DMS79 (cell line): ENCODE measurements around the gene SNX25.
"Not testable (repeated sequence)": the region's sequence is repeated elsewhere in the genome, so short reads cannot be mapped to it uniquely, and the experiment has no call there.

Source experiments
- DNase-seq: peaks from one replicate; lab custom pipeline; 2025; lab: John Stamatoyannopoulos, UW

SNX25 gene

DNA sequence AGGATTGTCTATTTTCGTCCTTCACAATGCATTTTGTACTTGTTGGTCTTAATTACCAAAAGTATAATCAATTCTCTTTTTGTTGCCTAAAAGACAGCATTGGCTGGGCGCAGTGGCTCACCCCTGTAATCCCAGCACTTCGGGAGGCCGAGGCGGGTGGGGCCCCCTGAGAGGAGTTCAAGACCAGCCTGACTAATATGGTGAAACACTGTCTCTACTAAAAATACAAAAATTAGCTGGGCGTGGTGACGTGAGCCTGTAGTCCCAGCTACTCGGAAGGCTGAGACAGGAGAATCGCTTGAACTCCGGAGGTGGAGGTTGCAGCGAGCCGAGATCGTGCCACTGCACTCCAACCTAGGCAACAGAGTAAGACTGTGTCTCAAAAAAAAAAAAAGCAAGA is 4.3 kb upstream of the SNX25 start:
- not testable (repeated sequence) for DNase-seq

DNA sequence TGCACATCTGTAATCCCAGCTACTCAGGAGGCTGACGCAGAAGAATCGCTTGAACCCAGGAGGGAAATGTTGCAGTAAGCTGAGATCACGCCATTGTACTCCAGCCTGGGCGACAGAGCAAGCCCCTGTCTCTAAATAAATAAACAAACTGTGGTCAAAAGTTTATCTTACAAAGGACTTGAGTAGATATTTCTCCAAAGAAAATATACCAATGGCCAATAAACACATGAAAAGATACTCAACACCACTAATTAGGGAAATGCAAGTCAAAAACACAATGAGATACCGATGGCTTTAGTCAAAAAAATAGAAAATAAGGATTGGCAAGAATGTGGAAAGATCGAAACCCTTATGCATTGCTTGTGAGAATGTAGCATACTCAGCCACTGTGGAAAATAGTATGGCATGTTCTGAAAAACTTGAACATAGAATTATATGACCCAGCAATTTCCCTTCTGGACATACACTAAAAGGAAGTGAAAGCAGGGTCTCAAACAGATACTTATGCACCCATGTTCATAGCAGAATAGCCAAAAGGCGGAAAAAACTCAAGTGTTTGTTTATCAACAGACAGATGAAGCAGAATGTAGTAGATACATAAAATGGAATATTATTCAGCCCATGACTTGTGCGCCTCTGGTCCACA is 3.6 kb upstream of the SNX25 start:
- no peak for DNase-seq

DNA sequence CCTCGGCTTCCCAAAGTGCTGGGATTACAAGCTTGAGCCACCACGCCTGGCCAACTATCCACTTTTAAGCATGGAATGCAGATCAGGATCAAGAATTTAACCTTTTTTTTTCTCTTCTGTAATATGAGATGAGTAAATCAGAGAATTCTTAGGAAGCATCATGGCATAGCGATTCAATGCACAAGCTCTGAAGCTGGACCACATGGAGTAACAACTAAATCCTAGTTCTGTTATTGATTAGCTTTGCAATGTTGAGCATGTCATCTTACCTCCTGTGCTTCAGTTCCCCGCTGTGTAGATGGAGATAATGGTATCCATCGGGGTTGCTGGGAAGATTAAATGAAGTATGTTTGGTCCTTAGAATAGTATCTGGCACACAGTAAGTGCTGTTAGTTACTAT is 1.9 kb upstream of the SNX25 start:
- no peak for DNase-seq

DNA sequence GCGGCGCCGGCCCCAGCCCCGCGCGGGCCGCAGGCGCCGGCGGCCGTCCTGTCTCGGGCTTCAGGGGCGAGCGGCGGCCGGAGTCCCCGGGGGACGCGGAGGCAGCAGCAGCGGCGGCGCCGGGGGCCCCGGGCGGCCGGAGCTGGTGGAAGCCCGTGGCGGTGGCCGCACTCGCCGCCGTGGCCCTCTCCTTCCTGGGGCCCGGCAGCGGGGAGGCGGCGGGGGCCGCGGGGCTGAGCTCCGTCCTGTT is 379 bp downstream of the SNX25 start:
- not testable (repeated sequence) for DNase-seq

DNA sequence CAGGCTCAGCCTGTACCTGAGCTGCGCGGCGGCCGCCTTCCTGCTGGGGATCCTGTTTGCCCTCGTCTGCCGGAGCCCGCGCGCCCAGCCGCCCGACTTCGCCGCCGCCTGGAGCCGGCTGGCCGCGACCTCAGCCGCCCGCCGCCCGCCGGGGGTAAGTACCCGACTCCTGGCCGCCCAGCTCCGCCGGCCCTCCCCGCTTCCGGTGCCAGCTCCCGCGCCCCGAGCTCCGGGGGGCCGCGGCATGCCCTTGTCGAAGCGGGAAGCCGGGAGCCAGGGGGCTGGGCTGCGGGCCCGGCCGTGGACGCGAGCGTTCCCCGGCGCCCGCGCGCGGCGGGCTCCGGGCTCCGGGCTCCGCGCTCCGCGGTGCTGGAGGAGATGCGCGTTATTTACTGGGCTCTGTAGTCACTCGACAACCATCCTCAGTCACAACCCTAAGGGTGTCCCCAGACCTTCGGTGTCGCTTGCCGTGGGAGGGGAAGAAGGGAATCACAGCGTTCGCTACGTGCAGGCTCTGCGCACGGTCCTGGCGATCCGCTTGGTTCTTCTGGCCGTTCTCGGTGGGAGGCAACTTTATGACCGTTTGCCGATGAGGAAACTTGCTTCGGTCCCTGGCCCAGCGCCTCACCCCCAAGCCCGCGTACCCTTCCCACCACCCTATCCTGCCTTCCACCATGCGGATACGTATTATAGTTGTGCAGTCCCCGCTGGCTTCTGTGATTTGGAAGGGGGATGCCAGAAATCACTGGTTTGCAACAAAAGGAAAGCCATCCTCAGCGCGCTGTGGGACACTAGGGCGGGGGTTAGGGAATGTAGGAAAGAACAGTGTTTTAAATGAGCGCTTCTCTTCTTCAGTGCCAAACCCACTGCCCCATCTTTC is 944 bp downstream of the SNX25 start:
- DNase-seq, result no peak

DNA sequence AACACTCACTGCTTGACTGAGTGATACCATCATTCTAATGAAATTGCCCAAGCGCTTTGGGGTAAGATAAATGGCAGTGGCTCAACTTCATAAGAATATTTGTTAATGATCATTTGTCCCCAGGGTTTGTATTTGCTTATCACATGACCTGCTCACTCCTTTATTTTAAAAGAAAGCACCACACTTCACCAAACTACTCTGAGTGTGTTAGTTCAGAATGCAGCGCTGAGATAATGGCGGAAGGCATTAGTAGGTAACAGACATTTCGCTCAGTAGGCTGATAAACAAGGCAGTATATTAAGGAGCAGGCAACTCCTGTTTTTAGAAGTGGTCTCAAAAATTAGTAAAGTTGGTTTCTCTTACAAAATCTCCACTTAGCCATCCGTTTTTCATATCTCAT is 1.6 kb downstream of the SNX25 start:
- no peak for DNase-seq

DNA sequence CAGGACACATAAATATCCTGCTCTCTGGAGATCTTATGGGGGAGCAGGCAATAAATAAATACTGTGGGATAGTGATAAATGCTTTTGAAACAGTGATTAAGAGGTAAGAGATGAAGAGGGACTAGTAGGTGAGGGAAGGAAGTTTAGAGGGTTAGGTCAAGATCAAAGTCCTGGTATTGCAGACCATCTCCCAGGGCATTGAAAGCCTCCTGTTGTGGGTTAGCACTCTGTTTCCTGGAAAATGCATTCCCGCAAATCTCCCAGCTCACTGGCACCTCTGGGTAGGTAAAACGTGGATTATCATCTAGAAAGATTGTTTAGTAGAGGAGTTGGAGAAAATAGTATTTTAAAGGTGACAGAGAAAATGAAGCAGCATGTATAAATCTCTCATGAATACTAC is 2.2 kb downstream of the SNX25 start:
- no peak for DNase-seq

DNA sequence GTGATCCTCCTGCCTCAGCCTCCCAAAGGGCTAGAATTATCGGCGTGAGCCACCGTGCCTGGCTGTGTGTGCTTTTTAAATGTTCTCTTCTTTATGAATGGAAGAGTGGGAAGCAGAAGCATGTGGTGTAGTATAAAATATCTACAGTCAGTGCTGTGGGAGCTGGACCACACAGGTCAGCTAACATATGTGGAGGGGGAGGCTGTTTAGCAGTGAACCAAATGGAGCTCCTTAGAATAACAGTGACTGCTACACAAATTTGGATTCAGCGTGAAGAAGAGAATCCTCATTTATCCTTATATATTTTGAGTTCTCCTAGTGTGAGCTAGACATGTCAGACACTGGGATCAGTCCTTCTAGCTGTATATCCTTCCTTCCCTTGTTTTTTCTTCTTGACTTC is 3.2 kb downstream of the SNX25 start:
- no peak for DNase-seq

DNA sequence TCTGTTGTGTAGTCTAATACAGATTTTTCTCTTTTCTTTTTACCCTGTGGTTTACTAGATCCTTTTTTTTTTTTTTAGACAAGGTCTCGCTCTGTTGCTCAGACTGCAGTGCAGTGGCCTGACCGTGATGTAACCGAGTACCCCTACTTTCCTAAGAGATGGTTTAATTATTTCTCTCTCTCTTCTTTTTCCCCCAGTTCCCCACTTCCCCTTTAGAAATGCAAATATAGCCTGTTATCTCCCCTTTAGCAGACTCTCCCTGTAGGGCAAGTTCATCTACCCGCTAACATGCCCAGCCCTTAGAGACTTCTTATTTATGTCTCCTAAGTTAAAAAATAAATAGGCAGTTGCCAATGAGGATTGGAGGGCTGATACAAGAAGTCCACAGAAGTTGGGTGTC is 4.5 kb downstream of the SNX25 start:
- DNase-seq, result no peak

DNA sequence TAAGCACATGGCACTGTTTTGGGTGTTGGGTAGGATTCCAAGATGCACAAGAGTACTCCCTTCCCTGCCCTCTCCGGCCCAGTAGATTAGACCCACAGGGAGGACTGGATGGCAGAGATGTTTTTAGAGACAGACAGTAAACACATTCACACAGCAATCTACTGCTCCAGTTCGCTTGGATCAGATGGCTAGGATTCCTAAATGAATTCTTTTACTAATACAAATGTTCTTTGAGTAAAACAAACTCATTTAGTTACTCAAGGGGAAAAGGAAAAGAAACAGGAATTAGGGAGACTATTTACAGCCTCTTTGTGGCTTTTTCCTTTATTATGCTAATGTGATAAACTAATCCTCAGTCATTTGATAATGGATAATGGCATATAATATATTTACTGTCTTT is 5.9 kb downstream of the SNX25 start:
- no peak for DNase-seq

DNA sequence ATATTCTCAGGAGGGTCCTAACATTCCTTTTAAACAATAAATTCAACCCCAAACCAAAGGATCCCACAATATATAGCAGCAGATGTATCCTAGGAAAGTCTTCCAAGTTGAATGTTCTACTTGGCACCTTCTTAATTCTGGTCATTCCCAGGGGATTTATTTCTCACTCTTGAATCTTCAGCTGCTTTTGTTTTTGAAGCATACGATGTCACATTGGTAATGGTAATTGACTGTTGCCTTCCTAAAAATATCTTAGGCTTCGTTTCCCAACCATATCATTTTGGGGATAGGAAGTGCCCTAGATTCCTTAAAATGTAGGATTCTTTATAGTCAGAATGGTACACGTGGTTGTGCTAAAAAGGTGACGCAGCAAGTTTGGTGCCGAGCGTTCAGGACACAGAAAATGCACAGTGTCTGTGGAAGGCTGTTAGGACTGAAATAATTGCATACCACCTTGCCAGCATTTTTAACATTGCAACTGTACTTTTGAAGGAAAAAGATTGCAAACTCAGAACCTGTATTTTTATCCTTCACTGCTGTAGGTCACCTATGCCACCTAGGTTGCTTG is 8.1 kb downstream of the SNX25 start:
- DNase-seq, result no peak

DNA sequence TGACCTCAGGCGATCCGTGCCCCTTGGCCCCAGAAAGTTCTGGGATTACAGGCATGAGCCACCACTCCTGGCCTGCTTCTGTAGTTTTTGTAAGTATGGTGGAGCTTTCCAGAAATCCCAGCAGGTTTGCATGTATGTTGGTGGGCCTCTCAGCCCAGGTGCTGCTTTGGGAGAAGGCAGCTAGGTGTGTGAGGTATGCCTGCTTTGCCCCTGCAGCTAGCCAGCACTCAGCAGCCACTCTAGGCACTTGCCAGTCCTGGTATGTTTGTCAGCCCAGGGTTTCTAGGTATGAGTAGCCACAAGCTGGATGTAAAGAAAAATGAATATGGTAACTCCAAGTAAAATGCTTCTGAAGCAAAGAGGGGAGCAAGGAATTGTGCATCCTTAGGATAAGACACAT is 8.9 kb downstream of the SNX25 start:
- DNase-seq, result no peak

DNA sequence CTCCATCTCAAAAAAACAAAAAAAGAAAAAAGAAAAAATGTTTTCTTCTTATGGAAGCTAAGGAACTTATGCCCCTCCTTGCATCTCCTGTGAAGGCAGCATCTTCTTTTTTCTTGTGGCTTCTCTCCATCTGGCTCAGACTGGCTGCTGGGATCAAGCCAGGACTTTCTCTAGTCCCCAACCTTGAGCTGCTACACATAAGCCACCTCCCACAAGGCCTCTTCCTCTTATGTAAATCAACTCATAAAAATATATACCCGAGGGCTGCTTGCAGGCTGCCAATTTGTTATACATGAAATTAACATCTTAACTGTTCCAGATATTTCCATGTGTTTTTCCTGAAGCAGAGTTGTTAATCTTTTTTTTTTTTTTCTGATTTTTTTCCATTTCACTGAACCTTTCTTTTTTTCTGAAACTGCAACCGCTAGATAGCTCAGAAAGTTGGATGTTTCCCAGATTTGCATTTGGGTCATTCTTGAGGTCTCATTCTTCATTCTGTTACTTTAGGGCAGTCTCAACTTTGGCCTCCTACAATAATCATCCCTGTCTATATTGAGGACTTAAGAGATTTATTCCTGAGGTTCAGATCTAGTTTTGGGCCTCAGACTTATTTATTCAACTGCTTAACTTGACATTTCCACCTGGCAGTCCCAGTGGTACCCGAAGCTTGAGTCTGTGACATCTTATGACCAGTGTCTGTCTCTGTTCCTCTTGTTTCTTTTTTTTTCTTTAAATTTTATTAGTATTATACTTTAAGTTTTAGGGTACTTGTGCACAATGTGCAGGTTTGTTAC is 10.3 kb downstream of the SNX25 start:
- DNase-seq, result no peak

DNA sequence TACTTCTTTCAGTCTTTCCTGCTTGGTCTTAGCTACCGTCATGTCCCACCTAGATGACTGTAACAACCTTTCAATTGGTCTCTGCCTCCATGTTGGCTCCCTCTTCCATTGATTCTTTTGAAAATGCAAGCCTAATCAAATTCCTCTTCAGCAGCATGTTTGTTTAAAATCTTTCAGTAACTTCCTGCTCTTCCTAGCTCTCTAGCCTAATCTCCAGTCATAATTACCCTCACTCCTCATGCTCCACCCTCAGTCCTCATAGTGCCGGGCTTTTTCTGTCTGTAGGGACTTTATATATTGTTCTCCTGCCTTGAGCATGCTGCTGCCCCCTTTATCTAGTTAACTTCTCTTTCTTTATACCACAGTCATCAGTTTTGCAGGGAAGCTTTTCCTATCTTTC is 12.1 kb downstream of the SNX25 start:
- DNase-seq, result no peak

DNA sequence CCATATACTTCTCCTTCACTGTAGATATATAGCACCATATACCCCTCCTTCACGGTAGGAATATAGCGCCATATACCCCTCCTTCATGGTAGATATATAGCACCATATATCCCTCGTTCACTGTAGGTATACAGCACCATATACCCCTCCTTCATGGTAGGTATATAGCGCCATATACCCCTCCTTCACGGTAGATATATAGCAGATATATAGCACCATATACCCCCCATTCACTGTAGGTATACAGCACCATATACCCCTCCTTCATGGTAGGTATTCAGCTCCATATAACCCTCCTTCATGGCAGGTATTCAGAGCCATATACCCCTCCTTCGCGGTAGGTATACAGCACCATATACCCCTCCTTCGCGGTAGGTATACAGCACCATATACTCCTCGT is 12.5 kb downstream of the SNX25 start:
- DNase-seq, result no peak

DNA sequence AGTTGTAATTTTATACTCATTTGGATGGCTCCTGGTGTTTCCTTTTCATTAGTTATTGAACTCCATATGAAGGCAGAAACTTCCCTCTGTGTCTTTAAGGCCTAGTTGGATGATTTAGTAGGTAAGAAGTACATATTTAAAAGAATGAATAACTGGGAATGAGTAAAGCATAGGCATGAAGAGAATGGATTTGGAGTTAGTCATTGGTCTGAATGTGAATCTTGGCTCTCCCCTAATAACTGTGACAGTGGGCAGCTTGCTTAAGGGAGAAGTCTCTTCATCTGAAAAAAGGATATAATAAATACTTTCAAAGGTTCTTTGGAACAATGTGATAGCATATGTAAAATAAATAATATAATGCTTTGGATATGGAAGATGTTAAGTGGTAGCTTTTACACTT is 13.2 kb downstream of the SNX25 start:
- DNase-seq, result no peak

DNA sequence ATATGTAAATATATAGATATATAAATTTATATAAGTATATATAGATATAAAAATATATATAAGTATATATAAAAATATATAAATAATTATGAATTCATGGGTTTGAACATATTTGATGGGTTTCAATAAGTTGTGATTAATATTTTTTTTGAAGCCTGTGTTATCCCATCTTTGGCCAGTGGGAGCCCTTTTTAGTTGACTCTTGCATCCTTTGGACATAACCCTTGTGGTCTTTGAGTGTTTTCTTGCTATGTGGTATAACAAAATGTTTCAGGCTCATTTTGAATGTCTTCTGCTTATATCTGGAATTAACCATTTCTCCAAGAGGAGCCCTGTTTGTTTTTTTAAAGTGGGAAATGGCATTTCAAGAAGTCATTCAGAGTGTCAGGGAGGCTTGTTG is 15.2 kb downstream of the SNX25 start:
- no peak for DNase-seq

DNA sequence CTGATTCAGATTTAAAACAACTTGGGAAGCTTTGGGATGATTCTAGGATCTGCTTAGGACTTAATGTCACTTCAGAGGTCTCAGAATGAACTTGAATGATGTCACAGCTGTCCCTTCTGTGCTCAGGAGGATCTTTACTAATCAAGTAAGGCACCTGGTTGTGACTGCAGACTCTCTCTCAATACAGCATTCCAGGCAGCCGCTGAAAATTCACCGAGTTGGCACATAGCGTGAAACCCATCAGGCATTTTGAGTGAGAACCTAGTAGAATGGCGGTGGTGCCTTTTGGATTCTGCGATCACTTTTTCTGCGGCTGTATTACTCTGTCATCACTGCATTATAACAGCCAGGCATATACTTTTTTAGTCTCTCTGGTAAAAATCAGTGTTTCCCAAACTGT is 16.5 kb downstream of the SNX25 start:
- no peak for DNase-seq

DNA sequence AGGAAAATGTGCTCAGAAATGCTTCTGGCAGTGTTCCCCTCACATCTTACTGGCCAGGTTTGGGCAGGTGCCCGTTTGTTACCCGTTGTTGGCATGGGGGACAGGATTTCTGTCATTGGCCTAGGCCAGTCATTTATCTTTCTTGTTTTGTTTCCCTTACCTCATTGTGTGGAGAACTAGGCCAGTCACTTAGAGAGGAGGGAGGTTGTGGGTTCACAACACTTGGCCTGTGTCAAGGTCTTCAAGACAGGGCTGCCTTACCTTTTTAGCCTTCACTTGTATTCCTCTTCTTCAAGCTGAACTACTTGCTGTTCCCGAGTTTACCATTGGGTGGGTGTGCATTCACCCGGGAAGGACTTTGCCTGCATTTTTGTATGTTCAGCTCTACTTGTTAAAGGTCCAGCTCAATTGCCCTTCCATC is 17.7 kb downstream of the SNX25 start:
- DNase-seq, result no peak

DNA sequence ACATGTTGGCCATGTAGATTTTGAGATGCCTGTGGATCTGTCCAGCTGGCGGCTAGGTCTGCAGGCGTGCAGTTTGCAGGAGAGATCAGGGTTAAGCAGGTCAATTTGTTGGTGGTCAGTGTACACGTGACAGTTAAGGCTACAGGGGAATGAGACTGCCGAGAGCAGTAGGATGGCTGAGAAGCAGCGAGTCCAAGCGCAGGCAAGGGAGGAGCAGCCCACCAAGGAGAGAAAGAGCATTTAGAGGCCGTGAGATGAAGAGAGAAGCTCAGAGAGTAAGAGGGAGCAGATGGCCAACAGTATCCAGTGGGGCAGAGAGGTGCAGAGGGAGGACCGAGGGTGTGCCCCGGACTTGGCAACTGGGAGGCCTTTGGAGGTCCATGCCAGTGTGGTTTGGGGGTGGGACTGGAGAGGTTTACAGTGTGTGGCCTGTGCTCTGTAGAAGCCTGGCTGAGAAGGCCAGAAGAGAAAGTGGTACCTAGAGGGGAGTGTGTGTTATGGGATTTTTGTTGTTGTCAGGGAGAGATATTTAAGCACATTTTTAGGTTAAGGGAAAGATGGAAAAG is 18.4 kb downstream of the SNX25 start:
- DNase-seq, result no peak

DNA sequence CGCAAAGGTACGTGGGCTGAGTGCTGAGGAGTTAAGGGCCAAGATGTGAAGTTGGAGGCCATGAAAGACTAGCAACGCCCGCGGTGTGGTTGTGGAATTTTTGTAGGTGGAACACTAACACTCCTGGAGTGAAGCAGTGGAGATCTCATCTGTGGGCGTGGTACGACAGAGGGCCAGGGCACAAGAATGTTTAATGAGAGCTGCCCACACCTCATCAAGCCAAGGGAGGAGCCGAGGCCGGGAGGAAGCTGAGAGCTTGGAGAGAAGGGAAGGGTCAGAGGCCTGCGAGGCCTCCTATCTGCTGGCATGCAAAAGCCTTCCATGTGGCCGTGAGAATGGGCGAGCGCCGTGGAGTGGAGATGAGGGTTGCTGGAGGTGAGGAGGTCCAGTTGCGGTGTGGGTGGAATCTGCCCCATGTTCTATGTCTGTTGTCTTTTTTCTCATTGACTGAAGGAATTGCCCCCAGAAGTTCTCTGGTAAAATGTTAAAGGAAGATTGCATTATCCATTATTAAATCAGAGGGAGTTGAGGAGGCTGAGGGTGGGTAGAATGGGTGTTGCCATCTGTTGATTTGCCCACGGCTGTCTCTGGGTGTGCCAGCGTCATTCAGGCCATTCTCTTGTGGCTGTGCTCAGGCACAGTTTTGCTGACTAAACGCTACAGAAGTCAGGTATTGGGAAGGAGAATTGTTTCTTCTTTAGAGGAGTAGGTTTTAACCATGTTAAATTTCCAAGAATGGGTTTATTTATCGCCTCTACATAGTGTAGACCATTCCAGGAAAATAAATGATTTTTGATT is 19.8 kb downstream of the SNX25 start:
- DNase-seq, result no peak

DNA sequence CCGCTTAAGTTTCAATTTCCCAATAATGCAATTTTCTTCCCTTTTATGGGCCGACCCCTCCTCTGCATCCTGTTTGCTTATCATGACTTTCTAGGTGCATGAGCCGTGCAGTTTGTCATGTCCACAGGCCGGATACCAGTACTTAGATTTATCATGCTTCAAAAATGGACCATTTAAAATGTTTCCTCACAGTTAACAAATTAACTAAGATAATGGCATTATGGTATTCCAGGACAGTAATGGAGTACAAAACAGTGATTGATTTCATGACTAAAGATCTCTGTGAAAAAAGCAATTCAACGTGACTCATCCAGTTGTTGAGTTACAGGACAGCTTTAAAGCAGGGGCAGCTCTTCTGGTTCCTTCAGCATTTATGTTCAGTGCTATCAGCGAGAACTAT is 23.0 kb downstream of the SNX25 start:
- DNase-seq, result no peak
